Measurements from ENCODE around the gene LSM3.

- no peak for TF ChIP-seq TCF7L2 (IDR thresholded peaks at IDR 0.05; ENCODE audit: low read depth, low read length)
- no peak for TF ChIP-seq CTCF (IDR thresholded peaks at IDR 0.05)
- TF ChIP-seq POLR2AphosphoS5 (IDR thresholded peaks at IDR 0.05; ENCODE audit: low read depth, low read length) = no peak
- no peak for TF ChIP-seq SIN3A (IDR thresholded peaks at IDR 0.05; ENCODE audit: borderline replicate concordance, insufficient read depth, low read depth, low read length)
Measured at GRCh38 chr3:14220933-14221332, 42.3 kb downstream of the LSM3 start.
